ENCODE results near the gene SERGEF. TPM values are rescaled to one million over a fixed set of nuclear protein-coding genes. Genes with fewer than 3 reads are reported as not detected.
A peak's percentile ranks its signal among the peaks of the same experiment; 100 is the strongest.

The SERGEF gene
- total and polyA plus RNA-seq, 7 donors: 24.0 to 50.4 (median 30.7) TPM

DNA sequence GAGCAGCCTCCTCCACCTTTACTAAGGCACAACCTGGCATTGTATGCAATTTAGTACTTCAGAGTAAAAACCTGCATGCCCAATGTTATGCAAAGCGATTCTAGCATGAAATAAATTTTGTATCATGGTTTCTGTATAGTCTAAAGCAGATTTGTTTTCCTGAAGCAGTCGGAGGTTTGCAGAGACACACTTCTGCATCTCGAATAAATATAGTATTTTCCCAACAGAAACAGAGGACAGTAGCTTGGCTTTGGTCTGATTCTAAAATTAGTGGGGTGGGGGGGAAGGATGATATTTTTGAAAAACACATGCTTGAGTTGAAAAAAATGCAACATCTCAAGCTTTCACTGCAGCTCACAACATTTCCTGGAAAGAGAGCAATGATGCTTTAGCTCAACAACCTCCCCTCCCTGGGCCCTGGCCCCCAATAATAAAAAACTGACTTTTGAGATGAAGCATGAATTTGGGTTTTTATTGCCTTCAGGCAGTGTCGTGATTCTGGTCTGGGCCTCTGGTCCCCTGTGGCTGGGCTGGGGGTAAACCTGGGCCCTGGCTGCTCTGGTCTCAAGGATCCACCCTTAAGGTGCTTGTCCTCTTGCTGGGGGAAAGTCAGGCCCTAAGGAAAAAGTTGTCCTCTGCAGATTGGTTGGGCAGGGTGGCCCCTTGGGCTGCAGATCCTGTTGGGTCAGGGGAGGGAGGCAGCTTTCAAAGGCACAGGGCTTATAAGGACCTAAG lies 230.1 kb downstream of the SERGEF start:
- Histone ChIP-seq H3K4me1 (no peaks in the 10 kb centered on the region), H3K27ac (no peak overlapping the region), H3K9me3 (no peaks in the 10 kb centered on the region), H3K27me3 (no peaks in the 10 kb centered on the region), H3K4me3 (no peak overlapping the region), H3K36me3 (no peaks in the 10 kb centered on the region)
- 87 to 88% methylated on average over 4 of the region's 4 CpGs for WGBS, 2 donors
- intact Hi-C loops (cut with DNase I): no loop called here
- TF ChIP-seq POLR2A (IDR thresholded peaks at IDR 0.05) (no peak), EP300 (IDR thresholded peaks at IDR 0.05) (no peak), POLR2AphosphoS5 (IDR thresholded peaks at IDR 0.05) (no peak)
- TF ChIP-seq, protein P1, sequence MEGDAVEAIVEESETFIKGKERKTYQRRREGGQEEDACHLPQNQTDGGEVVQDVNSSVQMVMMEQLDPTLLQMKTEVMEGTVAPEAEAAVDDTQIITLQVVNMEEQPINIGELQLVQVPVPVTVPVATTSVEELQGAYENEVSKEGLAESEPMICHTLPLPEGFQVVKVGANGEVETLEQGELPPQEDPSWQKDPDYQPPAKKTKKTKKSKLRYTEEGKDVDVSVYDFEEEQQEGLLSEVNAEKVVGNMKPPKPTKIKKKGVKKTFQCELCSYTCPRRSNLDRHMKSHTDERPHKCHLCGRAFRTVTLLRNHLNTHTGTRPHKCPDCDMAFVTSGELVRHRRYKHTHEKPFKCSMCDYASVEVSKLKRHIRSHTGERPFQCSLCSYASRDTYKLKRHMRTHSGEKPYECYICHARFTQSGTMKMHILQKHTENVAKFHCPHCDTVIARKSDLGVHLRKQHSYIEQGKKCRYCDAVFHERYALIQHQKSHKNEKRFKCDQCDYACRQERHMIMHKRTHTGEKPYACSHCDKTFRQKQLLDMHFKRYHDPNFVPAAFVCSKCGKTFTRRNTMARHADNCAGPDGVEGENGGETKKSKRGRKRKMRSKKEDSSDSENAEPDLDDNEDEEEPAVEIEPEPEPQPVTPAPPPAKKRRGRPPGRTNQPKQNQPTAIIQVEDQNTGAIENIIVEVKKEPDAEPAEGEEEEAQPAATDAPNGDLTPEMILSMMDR (IDR thresholded peaks at IDR 0.05): no peak
- no peak for DNase-seq

DNA sequence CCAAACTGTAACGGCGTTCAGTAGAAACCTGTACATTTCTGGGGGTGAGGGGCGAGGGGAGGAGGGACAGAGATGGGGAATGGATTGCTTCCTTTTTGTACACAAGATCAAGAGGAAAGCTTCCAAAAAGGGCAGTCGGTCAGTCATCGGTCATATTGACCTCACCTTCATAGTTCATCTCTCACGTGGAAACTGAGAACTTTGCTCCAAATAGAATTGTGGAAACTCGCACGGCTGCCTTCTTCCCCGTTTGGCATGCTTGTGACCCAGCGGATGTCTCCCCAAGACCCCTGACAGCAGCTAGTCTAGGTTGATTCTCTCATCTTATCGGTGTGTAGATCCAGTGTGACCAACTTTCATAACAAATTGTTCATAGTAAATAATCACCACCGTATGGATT lies 230.7 kb downstream of the SERGEF start:
- Histone ChIP-seq H3K36me3 (no peaks in the 10 kb centered on the region), H3K27ac (no peak overlapping the region), H3K4me3 (no peak overlapping the region), H3K4me1 (no peaks in the 10 kb centered on the region), H3K27me3 (no peaks in the 10 kb centered on the region), H3K9me3 (no peaks in the 10 kb centered on the region)
- 91% methylated on average over 12 of the region's 12 CpGs for WGBS, 2 donors
- TF ChIP-seq, protein P1 (IDR thresholded peaks at IDR 0.05): no peak
- TF ChIP-seq EP300 (IDR thresholded peaks at IDR 0.05) (no peak), POLR2A (IDR thresholded peaks at IDR 0.05) (no peak), POLR2AphosphoS5 (IDR thresholded peaks at IDR 0.05) (no peak)
- intact Hi-C loops (cut with DNase I): no loop called here
- DNase-seq: no peak

DNA sequence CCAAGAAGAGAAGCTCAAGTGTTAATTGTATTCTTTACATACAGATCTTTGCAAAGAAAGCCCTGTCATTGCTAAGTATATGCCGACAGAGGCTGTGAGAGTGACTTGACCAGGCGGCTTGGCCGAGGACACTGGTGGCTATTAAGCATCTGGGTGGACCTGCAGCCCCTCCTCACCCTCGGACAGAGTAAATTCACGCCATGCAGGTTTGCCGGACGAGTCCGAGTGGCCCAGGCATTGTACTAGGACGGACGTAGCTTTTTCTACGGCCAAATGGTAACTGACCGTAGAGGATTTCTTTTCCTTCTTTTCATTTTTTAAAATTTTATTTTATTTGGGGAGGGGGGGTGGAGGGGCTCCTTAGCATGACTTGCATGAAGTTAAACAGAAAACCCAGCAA lies 231.2 kb downstream of the SERGEF start:
- no peak for DNase-seq
- WGBS, 2 donors: 91 to 92% methylated on average over 12 of the region's 12 CpGs
- no peak overlapping the region for H3K4me3 ChIP-seq

DNA sequence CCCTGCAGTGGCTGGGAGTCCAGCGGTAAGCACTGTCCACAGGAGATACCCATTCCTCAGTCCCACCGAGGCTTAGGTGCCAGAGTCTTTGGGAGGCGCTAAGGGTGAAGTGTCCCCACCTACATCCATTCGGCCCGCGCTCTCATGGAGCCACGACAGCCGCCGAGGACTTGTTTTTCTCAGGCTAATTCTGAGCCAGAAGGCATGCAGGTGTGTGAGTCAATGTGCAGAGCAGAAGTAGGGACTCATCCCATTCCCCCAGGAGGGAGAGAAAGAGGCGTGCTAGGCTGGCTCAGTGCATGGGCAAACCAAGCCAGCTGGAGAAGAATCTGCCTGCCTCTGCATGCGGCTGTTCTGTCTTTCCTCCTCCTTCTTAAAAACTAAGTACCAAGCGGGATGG lies 231.6 kb downstream of the SERGEF start:
- no peaks in the 10 kb centered on the region for H3K36me3 ChIP-seq
- H3K4me3 ChIP-seq: no peak overlapping the region
- intact Hi-C loops (cut with DNase I): no loop called here
- H3K27me3 ChIP-seq: no peaks in the 10 kb centered on the region
- TF ChIP-seq EP300 (IDR thresholded peaks at IDR 0.05): no peak
- TF ChIP-seq POLR2AphosphoS5 (IDR thresholded peaks at IDR 0.05): no peak
- TF ChIP-seq, protein P1 (IDR thresholded peaks at IDR 0.05): no peak
- no peak for TF ChIP-seq POLR2A (IDR thresholded peaks at IDR 0.05)
- DNase-seq: peak; percentile 37
- H3K27ac ChIP-seq: no peak overlapping the region
- no peaks in the 10 kb centered on the region for H3K9me3 ChIP-seq
- no peaks in the 10 kb centered on the region for H3K4me1 ChIP-seq
- WGBS, 2 donors: 89 to 91% methylated on average over 12 of the region's 12 CpGs

More for the DNA sequence above, 231.2 kb downstream of the SERGEF start:
- Histone ChIP-seq H3K36me3 (no peaks in the 10 kb centered on the region), H3K4me1 (no peaks in the 10 kb centered on the region), H3K27me3 (no peaks in the 10 kb centered on the region), H3K27ac (no peak overlapping the region), H3K9me3 (no peaks in the 10 kb centered on the region)
- intact Hi-C loops (cut with DNase I): no loop called here
- TF ChIP-seq, protein P1 (IDR thresholded peaks at IDR 0.05): no peak

DNA sequence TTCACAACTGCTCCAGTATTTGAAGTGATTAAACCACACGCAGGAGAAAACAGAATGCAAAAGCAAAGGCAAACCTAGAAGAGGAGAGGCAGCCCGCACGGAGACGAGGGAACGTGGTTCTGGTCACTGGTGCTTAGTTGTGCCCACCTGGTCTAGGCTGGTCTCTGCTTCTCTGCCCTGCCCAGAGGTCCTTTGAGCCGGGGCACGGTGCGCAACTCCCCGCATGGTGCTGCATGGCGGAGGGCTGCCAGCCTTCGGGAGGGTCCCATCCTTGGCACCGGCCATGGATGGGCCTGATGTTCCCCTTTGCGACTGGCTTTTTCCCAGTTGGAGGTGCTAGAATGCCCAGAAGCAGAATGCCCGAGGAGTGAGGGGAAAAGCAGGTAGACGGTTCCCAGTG lies 232.2 kb downstream of the SERGEF start:
- 96% methylated on average over 15 of the region's 15 CpGs for WGBS, 2 donors
- no peaks in the 10 kb centered on the region for H3K36me3 ChIP-seq
- intact Hi-C loops (cut with DNase I): no loop called here
- H3K4me3 ChIP-seq: no peak overlapping the region
- H3K27ac ChIP-seq: no peak overlapping the region
- TF ChIP-seq EP300 (IDR thresholded peaks at IDR 0.05): no peak
- TF ChIP-seq POLR2AphosphoS5 (IDR thresholded peaks at IDR 0.05): no peak
- TF ChIP-seq, protein P1 (IDR thresholded peaks at IDR 0.05): no peak
- no peak for TF ChIP-seq POLR2A (IDR thresholded peaks at IDR 0.05)
- DNase-seq: peak; percentile 54
- H3K27me3 ChIP-seq: no peaks in the 10 kb centered on the region
- no peaks in the 10 kb centered on the region for H3K4me1 ChIP-seq
- no peaks in the 10 kb centered on the region for H3K9me3 ChIP-seq
